HepG2 (cell line): Measurements from ENCODE around the gene TWNK. TPM values are rescaled to one million over a fixed set of nuclear protein-coding genes. Genes with fewer than 3 reads are reported as not detected.
A peak's percentile ranks its signal among the peaks of the same experiment; 100 is the strongest.

Experiments used
- FOXA3 ChIP-seq: IDR thresholded peaks from 2 replicates; pipeline ENCODE4 v1.6.1; 2016; ENCODE audit warnings: missing genetic modification reagents, missing compliant biosample characterization
- KLF6 ChIP-seq: IDR thresholded peaks from 2 replicates; pipeline ENCODE4 v1.8.0; 2016; ENCODE audit warnings: missing biosample characterization, missing genetic modification reagents
- LCORL ChIP-seq, 2 experiments: fragments of 450-650 bp in 1 of 2; sonication (generic) in 1 of 2; formaldehyde crosslinking in 1 of 2; IDR thresholded peaks; 2 replicates each; pipeline versions ENCODE4 v1.5.0 to v1.6.1; 2017 to 2020; ENCODE audit warnings: antibody characterized with exemption in 1 of 2, missing genetic modification reagents in 1 of 2
- MATR3 ChIP-seq: sonication (generic); formaldehyde crosslinking; IDR thresholded peaks from 2 replicates; pipeline ENCODE4 v1.4.0; 2020; ENCODE audit warnings: missing genetic modification reagents
- MXD4 ChIP-seq: IDR thresholded peaks from 2 replicates; pipeline ENCODE4 v1.6.1; 2016; ENCODE audit warnings: mild to moderate bottlenecking, missing biosample characterization, missing genetic modification reagents
- NFAT5 ChIP-seq: sonication (generic); formaldehyde crosslinking; IDR thresholded peaks from 2 replicates; pipeline ENCODE4 v1.4.0; 2020; ENCODE audit warnings: missing genetic modification reagents
- NFIB ChIP-seq: sonication (generic); formaldehyde crosslinking; IDR thresholded peaks from 2 replicates; pipeline ENCODE4 v1.9.0; 2021; ENCODE audit warnings: missing genetic modification reagents, mild to moderate bottlenecking, borderline replicate concordance
- NR0B2 ChIP-seq: sonication (generic); formaldehyde crosslinking; IDR thresholded peaks from 2 replicates; pipeline ENCODE4 v1.4.0; 2020; ENCODE audit warnings: mild to moderate bottlenecking, missing genetic modification reagents
- RORA ChIP-seq: sonication (generic); formaldehyde crosslinking; IDR thresholded peaks from 2 replicates; pipeline ENCODE4 v1.5.0; 2020; ENCODE audit warnings: mild to moderate bottlenecking, missing genetic modification reagents, moderate library complexity
- SOX5 ChIP-seq: IDR thresholded peaks from 2 replicates; pipeline ENCODE4 v1.6.1; 2016; ENCODE audit warnings: borderline replicate concordance
- SPEN ChIP-seq: sonication (generic); formaldehyde crosslinking; IDR thresholded peaks from 2 replicates; pipeline ENCODE4 v1.5.1; 2020; ENCODE audit warnings: low read depth, mild to moderate bottlenecking, missing genetic modification reagents
- YEATS2 ChIP-seq: sonication (generic); formaldehyde crosslinking; IDR thresholded peaks from 2 replicates; pipeline ENCODE4 v1.4.0; 2020; ENCODE audit warnings: missing genetic modification reagents, borderline replicate concordance
- ZBTB43 ChIP-seq: sonication (generic); formaldehyde crosslinking; conservative IDR thresholded peaks from 2 replicates; pipeline ENCODE4 v1.4.0; 2020; ENCODE audit warnings: missing genetic modification reagents
- ZC3H4 ChIP-seq: sonication (generic); formaldehyde crosslinking; IDR thresholded peaks from 2 replicates; pipeline ENCODE4 v1.4.0; 2020; ENCODE audit warnings: missing genetic modification reagents, borderline replicate concordance
- ZNF614 ChIP-seq: IDR thresholded peaks from 2 replicates; pipeline ENCODE4 v1.6.1; 2018; ENCODE audit warnings: missing biosample characterization, missing genetic modification reagents, inconsistent platforms, borderline replicate concordance
- ZNF777 ChIP-seq: sonication (generic); formaldehyde crosslinking; IDR thresholded peaks from 2 replicates; pipeline ENCODE4 v1.4.0; 2020; ENCODE audit warnings: missing genetic modification reagents
- ZNF883 ChIP-seq: sonication (generic); formaldehyde crosslinking; IDR thresholded peaks from 2 replicates; pipeline ENCODE4 v1.5.1; 2020; ENCODE audit warnings: mild to moderate bottlenecking, missing genetic modification reagents; ENCODE audit errors: not compliant biosample characterization
- ZSCAN21 ChIP-seq: sonication (generic); formaldehyde crosslinking; IDR thresholded peaks from 2 replicates; pipeline ENCODE4 v1.8.0; 2022; ENCODE audit warnings: mild to moderate bottlenecking, missing genetic modification reagents, moderate library complexity, borderline replicate concordance
- polyA plus RNA-seq, 8 experiments: library from polyadenylated mRNA; depleted of rRNA in 3 of 8; stranded (reverse) in 7 of 8; unstranded in 1 of 8; fragments of >200 nt; fragmentation: Illumina TruSeq in 4 of 8; extraction: Trizol in 4 of 8; gene quantifications; 2 replicates each; pipeline versions ENCODE4 v1.2.1 to v1.2.3, GENCODE V29; 2011 to 2016; ENCODE audit warnings: low read depth in 4 of 8, missing spikeins in 1 of 8, mixed read lengths in 1 of 8; ENCODE audit not compliant: insufficient read depth in 1 of 8
- total RNA-seq, 5 experiments: library from RNA; depleted of rRNA; stranded (reverse); fragments of >200 nt; fragmentation: Illumina TruSeq; extraction: Trizol; gene quantifications; 2 replicates each; pipeline ENCODE4 v1.2.3, GENCODE V29; 2016; ENCODE audit warnings: low read depth in 1 of 5
- TF ChIP-seq, protein P1 (sequence below): sonication (generic); formaldehyde crosslinking; IDR thresholded peaks from 2 replicates; pipeline ENCODE4 v1.5.1; 2020; ENCODE audit warnings: missing genetic modification reagents, mild to moderate bottlenecking, borderline replicate concordance
- TF ChIP-seq, protein P2 (sequence below): sonication (generic); formaldehyde crosslinking; IDR thresholded peaks from 2 replicates; pipeline ENCODE4 v1.5.0; 2020; ENCODE audit warnings: missing genetic modification reagents

Gene TWNK
- total and polyA plus RNA-seq, 2 of the 13 experiments (the other 11 are each of a cell fraction or from before 2014, with no cell fraction given): 10.7 to 16.5 TPM

- TF ChIP-seq, protein P1, sequence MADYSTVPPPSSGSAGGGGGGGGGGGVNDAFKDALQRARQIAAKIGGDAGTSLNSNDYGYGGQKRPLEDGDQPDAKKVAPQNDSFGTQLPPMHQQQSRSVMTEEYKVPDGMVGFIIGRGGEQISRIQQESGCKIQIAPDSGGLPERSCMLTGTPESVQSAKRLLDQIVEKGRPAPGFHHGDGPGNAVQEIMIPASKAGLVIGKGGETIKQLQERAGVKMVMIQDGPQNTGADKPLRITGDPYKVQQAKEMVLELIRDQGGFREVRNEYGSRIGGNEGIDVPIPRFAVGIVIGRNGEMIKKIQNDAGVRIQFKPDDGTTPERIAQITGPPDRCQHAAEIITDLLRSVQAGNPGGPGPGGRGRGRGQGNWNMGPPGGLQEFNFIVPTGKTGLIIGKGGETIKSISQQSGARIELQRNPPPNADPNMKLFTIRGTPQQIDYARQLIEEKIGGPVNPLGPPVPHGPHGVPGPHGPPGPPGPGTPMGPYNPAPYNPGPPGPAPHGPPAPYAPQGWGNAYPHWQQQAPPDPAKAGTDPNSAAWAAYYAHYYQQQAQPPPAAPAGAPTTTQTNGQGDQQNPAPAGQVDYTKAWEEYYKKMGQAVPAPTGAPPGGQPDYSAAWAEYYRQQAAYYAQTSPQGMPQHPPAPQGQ: no peak
- TF ChIP-seq LCORL (IDR thresholded peaks at IDR 0.05) (no peak), LCORL (CRISPR knock-in tag; IDR thresholded peaks at IDR 0.05) (0 out of 2 replicates have a peak, but pooled peaks have one; percentile 32), YEATS2 (CRISPR knock-in tag) (no peak), SOX5 (no peak), NR0B2 (CRISPR knock-in tag) (no peak), ZBTB43 (CRISPR knock-in tag) (peak; percentile 88; the same call in 1 of the 2 replicates), FOXA3 (CRISPR knock-in tag) (peak; percentile 58), SPEN (CRISPR knock-in tag) (no peak), ZNF614 (no peak), ZNF777 (CRISPR knock-in tag) (no peak), MXD4 (CRISPR knock-in tag) (no peak), NFIB (no peak), NFAT5 (CRISPR knock-in tag) (no peak), RORA (CRISPR knock-in tag) (no peak), ZC3H4 (CRISPR knock-in tag) (no peak), MATR3 (no peak), ZSCAN21 (CRISPR knock-in tag) (no peak), ZNF883 (CRISPR knock-in tag) (no peak), KLF6 (CRISPR knock-in tag) (no peak)
- TF ChIP-seq, protein P2, sequence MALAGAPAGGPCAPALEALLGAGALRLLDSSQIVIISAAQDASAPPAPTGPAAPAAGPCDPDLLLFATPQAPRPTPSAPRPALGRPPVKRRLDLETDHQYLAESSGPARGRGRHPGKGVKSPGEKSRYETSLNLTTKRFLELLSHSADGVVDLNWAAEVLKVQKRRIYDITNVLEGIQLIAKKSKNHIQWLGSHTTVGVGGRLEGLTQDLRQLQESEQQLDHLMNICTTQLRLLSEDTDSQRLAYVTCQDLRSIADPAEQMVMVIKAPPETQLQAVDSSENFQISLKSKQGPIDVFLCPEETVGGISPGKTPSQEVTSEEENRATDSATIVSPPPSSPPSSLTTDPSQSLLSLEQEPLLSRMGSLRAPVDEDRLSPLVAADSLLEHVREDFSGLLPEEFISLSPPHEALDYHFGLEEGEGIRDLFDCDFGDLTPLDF: no peak
Observed at GRCh38 chr10:101018118-101018599, 30.8 kb downstream of the TWNK start (continued).
